ENCODE data around the gene ESRRA.
"Not testable (repeated sequence)": the region's sequence is repeated elsewhere in the genome, so short reads cannot be mapped to it uniquely, and the experiment has no call there.

DNA sequence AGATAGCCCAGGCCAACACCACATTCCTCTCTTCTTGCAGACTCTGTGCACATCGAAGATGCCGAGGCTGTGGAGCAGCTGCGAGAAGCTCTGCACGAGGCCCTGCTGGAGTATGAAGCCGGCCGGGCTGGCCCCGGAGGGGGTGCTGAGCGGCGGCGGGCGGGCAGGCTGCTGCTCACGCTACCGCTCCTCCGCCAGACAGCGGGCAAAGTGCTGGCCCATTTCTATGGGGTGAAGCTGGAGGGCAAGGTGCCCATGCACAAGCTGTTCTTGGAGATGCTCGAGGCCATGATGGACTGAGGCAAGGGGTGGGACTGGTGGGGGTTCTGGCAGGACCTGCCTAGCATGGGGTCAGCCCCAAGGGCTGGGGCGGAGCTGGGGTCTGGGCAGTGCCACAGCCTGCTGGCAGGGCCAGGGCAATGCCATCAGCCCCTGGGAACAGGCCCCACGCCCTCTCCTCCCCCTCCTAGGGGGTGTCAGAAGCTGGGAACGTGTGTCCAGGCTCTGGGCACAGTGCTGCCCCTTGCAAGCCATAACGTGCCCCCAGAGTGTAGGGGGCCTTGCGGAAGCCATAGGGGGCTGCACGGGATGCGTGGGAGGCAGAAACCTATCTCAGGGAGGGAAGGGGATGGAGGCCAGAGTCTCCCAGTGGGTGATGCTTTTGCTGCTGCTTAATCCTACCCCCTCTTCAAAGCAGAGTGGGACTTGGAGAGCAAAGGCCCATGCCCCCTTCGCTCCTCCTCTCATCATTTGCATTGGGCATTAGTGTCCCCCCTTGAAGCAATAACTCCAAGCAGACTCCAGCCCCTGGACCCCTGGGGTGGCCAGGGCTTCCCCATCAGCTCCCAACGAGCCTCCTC, 10.6 kb downstream of the ESRRA start:
- TF ChIP-seq, protein P1, sequence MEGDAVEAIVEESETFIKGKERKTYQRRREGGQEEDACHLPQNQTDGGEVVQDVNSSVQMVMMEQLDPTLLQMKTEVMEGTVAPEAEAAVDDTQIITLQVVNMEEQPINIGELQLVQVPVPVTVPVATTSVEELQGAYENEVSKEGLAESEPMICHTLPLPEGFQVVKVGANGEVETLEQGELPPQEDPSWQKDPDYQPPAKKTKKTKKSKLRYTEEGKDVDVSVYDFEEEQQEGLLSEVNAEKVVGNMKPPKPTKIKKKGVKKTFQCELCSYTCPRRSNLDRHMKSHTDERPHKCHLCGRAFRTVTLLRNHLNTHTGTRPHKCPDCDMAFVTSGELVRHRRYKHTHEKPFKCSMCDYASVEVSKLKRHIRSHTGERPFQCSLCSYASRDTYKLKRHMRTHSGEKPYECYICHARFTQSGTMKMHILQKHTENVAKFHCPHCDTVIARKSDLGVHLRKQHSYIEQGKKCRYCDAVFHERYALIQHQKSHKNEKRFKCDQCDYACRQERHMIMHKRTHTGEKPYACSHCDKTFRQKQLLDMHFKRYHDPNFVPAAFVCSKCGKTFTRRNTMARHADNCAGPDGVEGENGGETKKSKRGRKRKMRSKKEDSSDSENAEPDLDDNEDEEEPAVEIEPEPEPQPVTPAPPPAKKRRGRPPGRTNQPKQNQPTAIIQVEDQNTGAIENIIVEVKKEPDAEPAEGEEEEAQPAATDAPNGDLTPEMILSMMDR (optimal IDR thresholded peaks at IDR 0.05 in 1 of 3, IDR thresholded peaks at IDR 0.05 in 1 of 3, conservative IDR thresholded peaks at IDR 0.05 in 1 of 3; ENCODE audit: extremely low read depth in 1 of 3, insufficient read depth in 2 of 3, low read length in 3 of 3) = not testable (repeated sequence)
- TF ChIP-seq EZH2 (IDR thresholded peaks at IDR 0.05; ENCODE audit: low read length) = not testable (repeated sequence)
